Activated T-helper 2 cell treated with anti-CD3 and anti-CD28 coated beads, Interferon-gamma antibody, Interleukin-2, Interleukin-4, amounts not matched to agents 10 μg/mL and 5 μg/mL and 100 μg/mL, durations not matched to agents 14 hours and 24 hours and 36 hours (primary cell): Measurements from ENCODE around the gene KIAA1671. TPM values are rescaled to one million over a fixed set of nuclear protein-coding genes. Genes with fewer than 3 reads are reported as not detected.

ENCODE experiments used
- DNase-seq: peaks from one replicate; pipeline ENCODE4 v3.0.0; 2021; ENCODE audit warnings: low spot score
- H3K27ac Mint-ChIP-seq: one replicate; pipeline ENCODE4 v1.8.0; 2021; ENCODE audit warnings: mixed read lengths
- H3K27me3 Mint-ChIP-seq: one replicate; pipeline ENCODE4 v1.8.0; 2021; ENCODE audit warnings: low read depth, mixed read lengths
- H3K36me3 Mint-ChIP-seq: one replicate; pipeline ENCODE4 v1.8.0; 2021; ENCODE audit warnings: low read depth, mixed read lengths
- H3K4me1 Mint-ChIP-seq: one replicate; pipeline ENCODE4 v1.8.0; 2021; ENCODE audit warnings: low read depth, mixed read lengths
- H3K4me3 Mint-ChIP-seq: one replicate; pipeline ENCODE4 v1.8.0; 2021; ENCODE audit warnings: low read depth, mild to moderate bottlenecking, moderate library complexity, mixed read lengths
- H3K9me3 Mint-ChIP-seq: one replicate; pipeline ENCODE4 v1.8.0; 2021; ENCODE audit warnings: mixed read lengths
- intact Hi-C: fragments of 100-400 bp; cut with micrococcal nuclease; formaldehyde crosslinking; loops from one replicate; pipeline ENCODE4 v1.15.1; 2023
- total RNA-seq: library from RNA; stranded (reverse); gene quantifications from 2 replicates; pipeline ENCODE4 v1.2.3, GENCODE V29; 2022

The KIAA1671 gene
- total RNA-seq, 1 donor from 2014 or later: 10.5 TPM

- no peaks in the 10 kb centered on the region for H3K36me3 Mint-ChIP-seq
- intact Hi-C loops: no loop called here
- H3K4me3 Mint-ChIP-seq: no peak overlapping the region
- peaks cover 16% of the 10 kb centered on the region for H3K4me1 Mint-ChIP-seq
- no peak for DNase-seq
- H3K9me3 Mint-ChIP-seq: no peaks in the 10 kb centered on the region
- no peak overlapping the region for H3K27ac Mint-ChIP-seq
- H3K27me3 Mint-ChIP-seq: no peaks in the 10 kb centered on the region
Measured at GRCh38 chr22:25027959-25028840, 75.7 kb downstream of the KIAA1671 start.

GRCh38 chr22:25028841-25029141 is 76.3 kb downstream of the KIAA1671 start:
- intact Hi-C loops: no loop called here
- DNase-seq: no peak
- Mint-ChIP-seq H3K27me3 (no peaks in the 10 kb centered on the region), H3K9me3 (no peaks in the 10 kb centered on the region), H3K36me3 (no peaks in the 10 kb centered on the region), H3K4me1 (peaks cover 16% of the 10 kb centered on the region), H3K4me3 (no peak overlapping the region), H3K27ac (no peak overlapping the region)

GRCh38 chr22:25029181-25029580 is 76.7 kb downstream of the KIAA1671 start:
- Mint-ChIP-seq H3K4me1 (peaks cover 16% of the 10 kb centered on the region), H3K27ac (no peak overlapping the region), H3K36me3 (no peaks in the 10 kb centered on the region), H3K27me3 (peaks cover under 1% of the 10 kb centered on the region), H3K4me3 (no peak overlapping the region), H3K9me3 (no peaks in the 10 kb centered on the region)
- DNase-seq: no peak
- intact Hi-C loops: no loop called here

DNA sequence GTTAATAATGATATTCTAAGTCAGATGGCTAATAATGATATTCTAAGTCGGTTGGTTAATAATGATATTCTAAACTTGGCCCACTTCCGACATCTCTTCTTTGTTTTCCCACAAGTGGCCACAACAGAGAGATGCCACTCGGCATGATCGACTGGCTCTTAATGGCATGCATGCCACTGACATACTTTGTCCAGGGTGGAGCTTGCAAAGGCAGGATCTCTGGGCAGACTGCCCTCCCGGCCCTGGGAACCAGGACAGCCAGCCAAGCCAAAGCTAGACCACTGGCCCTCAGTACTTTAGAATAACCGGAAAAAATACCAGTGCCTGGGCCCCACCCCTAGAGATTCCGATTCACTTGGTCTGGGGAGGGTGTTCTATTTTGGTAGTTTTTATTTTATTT is 78.1 kb downstream of the KIAA1671 start:
- Mint-ChIP-seq H3K4me3 (no peak overlapping the region), H3K27me3 (peaks cover 3% of the 10 kb centered on the region), H3K27ac (no peak overlapping the region), H3K4me1 (peaks cover 15% of the 10 kb centered on the region), H3K9me3 (no peaks in the 10 kb centered on the region), H3K36me3 (no peaks in the 10 kb centered on the region)
- intact Hi-C loops: no loop called here
- no peak for DNase-seq

DNA sequence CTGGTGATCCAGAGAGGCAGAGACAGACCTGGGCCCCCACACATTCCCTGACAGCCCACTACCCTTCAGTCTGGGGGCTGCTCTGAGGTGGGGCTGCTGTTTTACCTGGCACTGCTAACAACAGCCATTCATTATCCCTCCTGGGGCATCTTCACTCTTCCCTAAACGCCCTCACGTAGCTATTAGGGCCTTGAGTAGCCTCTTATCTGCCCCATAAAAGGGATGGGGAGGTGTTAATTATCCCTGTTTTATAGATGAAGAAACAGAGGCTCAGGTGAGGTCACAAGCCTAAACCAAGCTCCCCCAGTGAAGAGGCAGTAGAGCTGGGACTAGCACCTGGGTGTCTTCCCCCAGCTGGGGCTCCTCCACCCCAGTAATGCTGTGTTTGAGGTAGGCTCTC is 79.5 kb downstream of the KIAA1671 start:
- no peak overlapping the region for H3K27ac Mint-ChIP-seq
- H3K9me3 Mint-ChIP-seq: no peaks in the 10 kb centered on the region
- H3K36me3 Mint-ChIP-seq: no peaks in the 10 kb centered on the region
- intact Hi-C loops: no loop called here
- no peak overlapping the region for H3K4me3 Mint-ChIP-seq
- no peak for DNase-seq
- peaks cover 3% of the 10 kb centered on the region for H3K27me3 Mint-ChIP-seq
- peaks cover 3% of the 10 kb centered on the region for H3K4me1 Mint-ChIP-seq

DNA sequence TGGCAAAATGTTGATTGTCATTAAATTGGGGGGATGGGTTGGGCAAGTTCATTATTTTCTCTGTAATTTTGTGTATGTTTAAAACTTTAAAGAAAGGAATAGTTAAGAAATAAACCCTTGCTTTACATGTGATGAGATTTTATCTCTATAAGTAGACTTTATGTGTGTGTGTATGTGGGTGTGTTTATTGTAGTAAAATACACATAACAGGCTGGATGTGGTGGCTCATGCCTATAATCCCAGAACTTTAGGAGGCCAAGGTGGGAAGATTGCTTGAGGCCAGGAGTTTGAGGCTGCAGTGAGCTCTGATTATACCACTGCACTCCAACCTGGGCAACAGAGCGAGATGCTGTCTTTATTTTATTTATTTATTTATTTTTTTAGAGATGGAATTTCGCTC is 83.2 kb downstream of the KIAA1671 start:
- Mint-ChIP-seq H3K36me3 (no peaks in the 10 kb centered on the region), H3K4me1 (no peaks in the 10 kb centered on the region), H3K27ac (no peak overlapping the region), H3K9me3 (no peaks in the 10 kb centered on the region), H3K27me3 (peaks cover 3% of the 10 kb centered on the region), H3K4me3 (no peak overlapping the region)
- DNase-seq: no peak
- intact Hi-C loops: no loop called here

DNA sequence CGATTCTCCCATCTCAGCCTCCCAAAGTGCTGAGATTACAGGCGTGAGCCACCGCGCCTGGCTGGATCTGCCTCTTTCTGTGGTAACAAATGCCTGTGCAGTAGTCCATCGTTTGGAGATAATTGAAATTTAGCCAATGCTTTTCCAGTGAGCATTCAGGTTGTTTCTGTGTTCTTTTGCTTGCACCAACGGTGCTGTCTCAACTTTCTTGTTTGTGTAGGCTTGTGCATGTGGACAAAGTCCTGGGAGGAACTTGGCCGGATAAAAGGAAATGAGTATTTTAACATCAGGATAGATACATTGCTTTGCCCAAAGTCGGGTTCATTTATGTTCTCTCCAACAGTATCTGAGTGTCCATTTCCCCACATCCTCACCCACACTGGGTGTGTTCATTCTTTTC is 85.7 kb downstream of the KIAA1671 start:
- Mint-ChIP-seq H3K4me1 (no peaks in the 10 kb centered on the region), H3K36me3 (no peaks in the 10 kb centered on the region), H3K9me3 (no peaks in the 10 kb centered on the region), H3K4me3 (no peak overlapping the region), H3K27ac (no peak overlapping the region), H3K27me3 (peaks cover 3% of the 10 kb centered on the region)
- intact Hi-C loops: no loop called here
- DNase-seq: no peak

GRCh38 chr22:25038771-25039170 is 86.3 kb downstream of the KIAA1671 start:
- intact Hi-C loops: no loop called here
- H3K9me3 Mint-ChIP-seq: no peaks in the 10 kb centered on the region
- H3K4me3 Mint-ChIP-seq: no peak overlapping the region
- peaks cover 3% of the 10 kb centered on the region for H3K27me3 Mint-ChIP-seq
- H3K36me3 Mint-ChIP-seq: no peaks in the 10 kb centered on the region
- H3K27ac Mint-ChIP-seq: no peak overlapping the region
- DNase-seq: no peak
- H3K4me1 Mint-ChIP-seq: no peaks in the 10 kb centered on the region

GRCh38 chr22:25039255-25039654 is 86.7 kb downstream of the KIAA1671 start:
- no peaks in the 10 kb centered on the region for H3K9me3 Mint-ChIP-seq
- intact Hi-C loops: no loop called here
- H3K4me1 Mint-ChIP-seq: no peaks in the 10 kb centered on the region
- no peaks in the 10 kb centered on the region for H3K36me3 Mint-ChIP-seq
- peaks cover 2% of the 10 kb centered on the region for H3K27me3 Mint-ChIP-seq
- no peak overlapping the region for H3K27ac Mint-ChIP-seq
- DNase-seq: no peak
- no peak overlapping the region for H3K4me3 Mint-ChIP-seq

DNA sequence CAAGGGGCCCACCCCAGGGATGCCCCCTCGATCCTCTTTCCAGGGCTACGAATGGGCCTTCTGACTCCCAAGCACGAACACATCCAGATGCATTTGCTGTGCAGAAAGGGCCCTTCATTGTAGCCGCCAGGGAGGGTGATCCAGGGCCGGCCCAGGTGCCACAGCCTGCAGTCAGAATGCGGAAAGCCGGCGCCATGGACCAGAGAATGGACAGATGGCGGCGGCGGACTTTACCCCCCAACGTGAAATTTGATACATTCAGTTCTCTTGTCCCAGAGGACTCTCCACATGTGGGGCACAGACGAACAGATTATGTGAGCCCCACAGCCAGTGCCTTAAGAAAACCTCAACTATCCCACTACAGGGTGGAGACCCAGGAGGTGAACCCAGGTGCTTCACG is 87.2 kb downstream of the KIAA1671 start:
- H3K27me3 Mint-ChIP-seq: no peaks in the 10 kb centered on the region
- no peak overlapping the region for H3K27ac Mint-ChIP-seq
- H3K4me1 Mint-ChIP-seq: no peaks in the 10 kb centered on the region
- no peak for DNase-seq
- H3K9me3 Mint-ChIP-seq: no peaks in the 10 kb centered on the region
- no peaks in the 10 kb centered on the region for H3K36me3 Mint-ChIP-seq
- no peak overlapping the region for H3K4me3 Mint-ChIP-seq
- intact Hi-C loops: no loop called here

DNA sequence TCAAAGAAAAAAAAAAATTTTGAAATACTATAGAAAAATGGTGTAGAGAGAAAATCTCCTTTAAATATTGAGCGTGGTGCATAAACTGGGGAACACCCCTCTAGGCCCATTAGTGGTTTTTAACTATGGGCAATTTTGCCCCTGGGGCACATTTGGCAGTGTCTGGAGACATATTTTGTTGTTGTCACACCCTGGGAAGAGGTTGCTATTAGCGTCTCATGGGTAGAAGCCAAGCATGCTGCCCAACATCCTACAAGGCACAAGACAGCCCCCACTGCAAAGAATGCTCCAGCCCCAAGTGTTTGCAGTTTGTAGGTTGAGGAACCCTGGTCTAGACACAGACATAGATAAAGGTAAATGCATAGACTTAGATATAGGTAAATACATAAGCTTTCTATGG is 92.6 kb downstream of the KIAA1671 start:
- Mint-ChIP-seq H3K27me3 (peaks cover 5% of the 10 kb centered on the region), H3K4me1 (peaks cover 2% of the 10 kb centered on the region), H3K9me3 (no peaks in the 10 kb centered on the region), H3K36me3 (no peaks in the 10 kb centered on the region), H3K27ac (no peak overlapping the region), H3K4me3 (no peak overlapping the region)
- DNase-seq: no peak
- intact Hi-C loops: no loop called here

- Mint-ChIP-seq H3K27me3 (peaks cover 5% of the 10 kb centered on the region), H3K4me3 (no peak overlapping the region), H3K4me1 (peaks cover 2% of the 10 kb centered on the region), H3K36me3 (peaks cover 7% of the 10 kb centered on the region), H3K27ac (no peak overlapping the region), H3K9me3 (peaks cover 13% of the 10 kb centered on the region)
- intact Hi-C loops: loop anchor here (1.0 kb wide), 3 partner anchors 54 to 110 kb away; partner anchors contain the start of gene KIAA1671
- DNase-seq: no peak
Measured at GRCh38 chr22:25048071-25048470, 95.6 kb downstream of the KIAA1671 start.

DNA sequence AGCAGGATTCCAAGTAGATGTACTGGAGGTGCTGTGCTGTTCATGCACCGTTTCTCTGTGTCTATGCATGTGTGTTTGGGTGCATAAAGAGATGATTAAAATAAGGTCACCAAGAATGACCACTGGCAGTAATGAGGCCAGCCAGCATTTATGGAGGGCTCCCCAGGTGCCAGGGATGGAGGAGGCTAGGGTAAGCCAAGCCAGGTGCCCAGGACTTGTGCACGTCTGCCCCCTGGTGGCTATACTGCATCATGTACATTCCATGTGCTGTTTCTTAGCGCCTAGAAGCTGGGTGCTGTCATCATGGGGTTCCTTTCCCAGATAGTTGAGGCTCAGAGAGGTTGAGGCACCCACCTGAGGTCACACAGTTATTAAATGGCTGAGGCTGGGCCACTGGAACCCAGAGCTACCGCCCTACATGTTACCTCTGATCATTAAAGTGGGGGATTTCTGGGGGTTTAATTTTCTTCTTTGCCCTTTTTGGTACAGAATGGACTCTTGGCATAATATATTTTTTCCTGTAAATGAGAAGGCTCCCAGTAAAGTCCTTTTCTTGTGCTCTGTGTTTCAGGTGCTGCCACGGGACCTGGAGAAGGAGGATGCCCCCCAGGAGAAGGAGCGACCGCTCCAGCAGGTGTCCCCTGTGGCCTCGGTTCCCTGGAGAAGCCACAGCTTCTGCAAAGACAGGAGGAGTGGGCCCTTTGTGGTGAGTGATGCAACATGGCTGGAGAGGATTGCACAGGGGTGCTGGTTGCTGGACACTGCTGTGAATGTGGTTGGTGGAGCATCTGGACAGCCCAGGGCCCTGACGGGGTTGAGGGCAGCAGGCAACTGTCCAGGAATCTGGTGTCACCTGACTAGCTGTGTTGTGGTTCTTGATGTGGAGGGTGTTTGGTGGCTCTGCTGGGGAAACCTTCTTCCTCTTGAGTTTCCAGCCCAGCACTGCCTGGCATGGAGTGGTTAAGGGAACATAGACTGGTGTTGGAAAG is 96.4 kb downstream of the KIAA1671 start:
- intact Hi-C loops: loop anchor here (1.0 kb wide), 3 partner anchors 55 to 111 kb away; partner anchors contain the start of gene KIAA1671
- Mint-ChIP-seq H3K27ac (no peak overlapping the region), H3K4me3 (no peak overlapping the region), H3K36me3 (peaks cover 7% of the 10 kb centered on the region), H3K9me3 (peaks cover 13% of the 10 kb centered on the region), H3K4me1 (peaks cover 9% of the 10 kb centered on the region), H3K27me3 (peaks cover 5% of the 10 kb centered on the region)
- peak; percentile 62 for DNase-seq
